Cardiac fibroblast (primary cell): ENCODE data around the gene ALKBH5.

ENCODE experiments used
- DNase-seq, 2 donors: peaks; one replicate each; pipeline versions ENCODE4 v3.0.0 to v3.0.0-alpha.2; 2010; ENCODE audit warnings: low read depth in 2 of 2
- H3K4me3 ChIP-seq, 2 donors: replicated peaks in 1 of 2; 1 replicate in 1 of 2; 2 replicates in 1 of 2; pipeline ENCODE4 v1.5.1; 2011; ENCODE audit warnings: low read depth in 2 of 2, low read length in 2 of 2, mild to moderate bottlenecking in 2 of 2, moderate library complexity in 1 of 2
- CTCF ChIP-seq: IDR thresholded peaks from one replicate; pipeline ENCODE4 v1.5.1; 2011; ENCODE audit warnings: low read depth, mild to moderate bottlenecking, low read length, inconsistent platforms

ALKBH5 gene

GRCh38 chr17:18245038-18245776, 61.6 kb downstream of the ALKBH5 start:
- H3K4me3 ChIP-seq = no peak overlapping the region
- DNase-seq = peak in 1 of 2 donors; percentile 33
- no peak for TF ChIP-seq CTCF

GRCh38 chr17:18246109-18246725, 62.6 kb downstream of the ALKBH5 start:
- no peak for DNase-seq
- TF ChIP-seq CTCF = no peak
- H3K4me3 ChIP-seq = no peak overlapping the region

- TF ChIP-seq CTCF = no peak
- DNase-seq = peak; percentile 40
- H3K4me3 ChIP-seq = no peak overlapping the region
Observed at GRCh38 chr17:18246880-18247612, 63.4 kb downstream of the ALKBH5 start.

GRCh38 chr17:18247613-18248001, 64.0 kb downstream of the ALKBH5 start:
- H3K4me3 ChIP-seq = no peak overlapping the region
- no peak for DNase-seq
- no peak for TF ChIP-seq CTCF

GRCh38 chr17:18248300-18248731, 64.7 kb downstream of the ALKBH5 start:
- H3K4me3 ChIP-seq = no peak overlapping the region
- DNase-seq = peak; percentile 77 to 83
- peak; percentile 69 for TF ChIP-seq CTCF

- H3K4me3 ChIP-seq = no peak overlapping the region
- DNase-seq = no peak
- no peak for TF ChIP-seq CTCF
Observed at GRCh38 chr17:18248811-18249210, 65.2 kb downstream of the ALKBH5 start.
